Activated naive CD4-positive, alpha-beta T cell treated with anti-CD3 and anti-CD28 coated beads, Interleukin-2, amount 50 U/mL, for 24 hours (primary cell): ENCODE data around the gene SELE.

ENCODE experiments used
- H3K27ac Mint-ChIP-seq: one replicate; pipeline ENCODE4 v1.8.0; 2021; ENCODE audit warnings: mild to moderate bottlenecking, mixed read lengths
- H3K27me3 Mint-ChIP-seq: one replicate; pipeline ENCODE4 v1.8.0; 2021; ENCODE audit warnings: mixed read lengths
- H3K36me3 Mint-ChIP-seq: one replicate; pipeline ENCODE4 v1.8.0; 2021; ENCODE audit warnings: mixed read lengths
- H3K4me1 Mint-ChIP-seq: one replicate; pipeline ENCODE4 v1.8.0; 2021; ENCODE audit warnings: mixed read lengths
- H3K4me3 Mint-ChIP-seq: one replicate; pipeline ENCODE4 v1.8.0; 2021; ENCODE audit warnings: mild to moderate bottlenecking, mixed read lengths
- H3K9me3 Mint-ChIP-seq: one replicate; pipeline ENCODE4 v1.8.0; 2021; ENCODE audit warnings: mixed read lengths

The SELE gene, protein sequence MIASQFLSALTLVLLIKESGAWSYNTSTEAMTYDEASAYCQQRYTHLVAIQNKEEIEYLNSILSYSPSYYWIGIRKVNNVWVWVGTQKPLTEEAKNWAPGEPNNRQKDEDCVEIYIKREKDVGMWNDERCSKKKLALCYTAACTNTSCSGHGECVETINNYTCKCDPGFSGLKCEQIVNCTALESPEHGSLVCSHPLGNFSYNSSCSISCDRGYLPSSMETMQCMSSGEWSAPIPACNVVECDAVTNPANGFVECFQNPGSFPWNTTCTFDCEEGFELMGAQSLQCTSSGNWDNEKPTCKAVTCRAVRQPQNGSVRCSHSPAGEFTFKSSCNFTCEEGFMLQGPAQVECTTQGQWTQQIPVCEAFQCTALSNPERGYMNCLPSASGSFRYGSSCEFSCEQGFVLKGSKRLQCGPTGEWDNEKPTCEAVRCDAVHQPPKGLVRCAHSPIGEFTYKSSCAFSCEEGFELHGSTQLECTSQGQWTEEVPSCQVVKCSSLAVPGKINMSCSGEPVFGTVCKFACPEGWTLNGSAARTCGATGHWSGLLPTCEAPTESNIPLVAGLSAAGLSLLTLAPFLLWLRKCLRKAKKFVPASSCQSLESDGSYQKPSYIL

DNA sequence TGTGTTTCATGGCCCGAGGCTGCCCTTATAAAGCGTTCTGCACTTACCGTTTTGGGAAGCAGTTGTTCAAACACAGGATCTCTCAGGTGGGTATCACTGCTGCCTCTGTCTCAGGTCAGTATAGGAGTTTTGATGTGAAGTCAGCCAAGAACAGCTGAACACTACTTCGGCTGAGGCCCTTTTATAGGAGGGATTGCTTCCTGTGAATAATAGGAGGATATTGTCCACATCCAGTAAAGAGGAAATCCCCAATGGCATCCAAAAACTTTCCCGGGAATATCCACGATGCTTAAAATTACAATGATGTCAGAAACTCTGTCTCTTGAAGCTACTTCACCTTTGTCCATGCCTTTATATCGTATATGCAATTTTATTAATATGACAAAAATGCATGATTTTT is at the start of gene SELE:
Gene SELE (minus strand): TSS at position 156 of the 400 bp plus-strand sequence. CDS start 467 bp downstream, outside the sequence.
- Mint-ChIP-seq H3K27me3 (peaks cover 7% of the 10 kb centered on the region), H3K9me3 (no peaks in the 10 kb centered on the region), H3K36me3 (no peaks in the 10 kb centered on the region), H3K4me3 (no peak within 1 kb of the TSS), H3K27ac (no peak within 1 kb of the TSS), H3K4me1 (peaks cover 4% of the 10 kb centered on the region)

DNA sequence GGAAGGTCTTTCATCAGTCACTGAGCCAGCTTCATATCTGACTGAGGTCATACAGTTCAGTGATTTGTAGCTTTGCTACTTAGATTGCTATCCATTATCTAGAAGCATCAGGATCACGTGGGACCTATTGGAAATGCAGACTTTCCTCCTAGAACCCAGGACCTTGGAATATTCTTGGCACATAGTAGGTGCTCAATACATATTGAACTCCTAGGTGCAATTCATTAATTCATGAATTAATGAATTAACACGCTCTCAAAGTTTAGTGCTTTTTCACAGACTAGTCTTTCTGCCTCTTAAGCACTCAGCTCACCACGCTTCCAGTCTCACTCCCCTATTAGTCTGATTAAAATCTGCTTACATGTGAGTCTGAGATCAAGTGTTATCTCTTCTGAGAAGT is 48.7 kb upstream of the SELE start:
- H3K4me1 Mint-ChIP-seq, result no peaks in the 10 kb centered on the region
- H3K4me3 Mint-ChIP-seq, result no peak overlapping the region
- no peaks in the 10 kb centered on the region for H3K9me3 Mint-ChIP-seq
- H3K27me3 Mint-ChIP-seq, result peaks cover 15% of the 10 kb centered on the region
- no peaks in the 10 kb centered on the region for H3K36me3 Mint-ChIP-seq
- H3K27ac Mint-ChIP-seq, result no peak overlapping the region

DNA sequence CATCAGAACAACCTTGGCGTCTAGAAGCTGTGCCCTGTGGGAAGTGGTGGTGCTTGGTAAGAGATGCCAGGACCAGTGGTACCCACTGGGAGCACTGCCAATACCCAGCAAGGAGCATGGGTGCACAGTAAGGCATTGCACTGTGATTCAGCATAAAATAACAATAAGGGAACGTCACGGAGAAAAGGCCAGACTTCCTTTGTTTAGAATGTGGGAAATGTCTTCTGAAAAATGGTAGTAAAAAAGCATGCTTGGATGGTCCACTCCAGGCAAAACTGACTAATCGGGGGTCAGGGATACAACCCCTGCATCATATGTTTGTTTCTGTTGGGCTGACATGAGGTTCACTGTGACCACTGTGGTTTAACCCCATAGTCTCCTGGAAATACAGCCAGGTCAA is 46.1 kb upstream of the SELE start:
- no peaks in the 10 kb centered on the region for H3K36me3 Mint-ChIP-seq
- no peak overlapping the region for H3K27ac Mint-ChIP-seq
- H3K27me3 Mint-ChIP-seq, result peaks cover 10% of the 10 kb centered on the region
- no peaks in the 10 kb centered on the region for H3K9me3 Mint-ChIP-seq
- no peaks in the 10 kb centered on the region for H3K4me1 Mint-ChIP-seq
- no peak overlapping the region for H3K4me3 Mint-ChIP-seq

DNA sequence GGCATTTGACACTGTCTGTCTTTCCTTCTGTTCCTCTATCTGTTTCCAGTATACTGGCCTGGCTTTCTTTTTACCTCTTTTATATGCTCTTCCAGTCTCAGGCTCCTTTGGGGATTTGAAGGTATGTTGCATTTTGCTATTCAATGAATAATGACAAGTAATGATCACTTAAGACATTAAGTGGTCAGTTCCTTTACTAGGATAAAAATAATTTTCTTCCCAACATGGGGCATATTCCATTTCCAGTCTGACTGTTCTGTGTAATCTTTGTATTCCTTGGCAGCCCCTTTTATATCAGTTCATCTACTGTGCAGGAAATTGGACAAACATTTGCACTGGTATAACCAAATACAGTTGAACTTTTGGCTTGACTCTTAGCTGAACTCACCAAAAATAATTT is 45.3 kb upstream of the SELE start:
- H3K9me3 Mint-ChIP-seq, result no peaks in the 10 kb centered on the region
- no peaks in the 10 kb centered on the region for H3K36me3 Mint-ChIP-seq
- no peaks in the 10 kb centered on the region for H3K4me1 Mint-ChIP-seq
- H3K27ac Mint-ChIP-seq, result no peak overlapping the region
- peaks cover 3% of the 10 kb centered on the region for H3K27me3 Mint-ChIP-seq
- H3K4me3 Mint-ChIP-seq, result no peak overlapping the region

DNA sequence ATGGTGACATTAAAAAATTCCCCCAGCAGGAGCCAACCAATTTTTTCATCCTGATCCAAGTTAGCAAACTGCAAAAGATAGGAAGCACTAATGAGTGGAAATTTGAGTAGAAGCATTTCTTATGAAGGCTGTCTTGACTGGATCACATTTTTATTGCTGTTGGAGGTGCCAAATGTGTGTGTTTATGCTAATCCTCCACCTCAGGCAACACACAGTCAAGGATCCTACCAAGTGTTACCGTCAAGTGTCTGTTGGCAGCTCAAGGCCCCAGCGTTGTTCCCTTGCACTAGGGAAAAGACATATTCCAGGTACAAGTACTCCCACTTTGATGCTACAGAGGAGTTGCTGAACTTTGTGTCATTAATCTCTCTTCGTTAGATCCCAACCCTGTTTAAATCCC is 42.6 kb upstream of the SELE start:
- H3K9me3 Mint-ChIP-seq, result no peaks in the 10 kb centered on the region
- H3K27me3 Mint-ChIP-seq, result no peaks in the 10 kb centered on the region
- H3K36me3 Mint-ChIP-seq, result no peaks in the 10 kb centered on the region
- H3K4me3 Mint-ChIP-seq, result no peak overlapping the region
- H3K27ac Mint-ChIP-seq, result no peak overlapping the region
- H3K4me1 Mint-ChIP-seq, result no peaks in the 10 kb centered on the region

DNA sequence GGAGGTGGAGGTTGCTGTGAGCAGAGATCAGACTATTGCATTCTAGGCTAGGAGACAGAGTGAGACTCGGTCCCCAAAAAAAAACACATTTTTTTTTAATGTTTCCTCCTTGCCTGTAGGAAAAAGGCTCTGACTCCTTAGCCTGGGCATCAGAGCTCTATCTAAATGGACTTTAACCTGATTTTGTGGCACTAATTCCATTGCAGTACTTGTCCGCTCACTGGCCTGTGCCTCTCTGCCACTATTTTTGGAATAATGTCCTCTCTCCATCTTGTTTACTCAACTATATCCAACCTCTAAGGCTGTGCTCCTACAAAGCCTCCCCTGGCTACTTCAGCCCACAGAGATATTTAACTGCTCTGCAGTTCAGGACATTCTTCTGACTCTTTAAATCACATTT is 34.3 kb upstream of the SELE start:
- Mint-ChIP-seq H3K4me3 (no peak overlapping the region), H3K9me3 (no peaks in the 10 kb centered on the region), H3K36me3 (no peaks in the 10 kb centered on the region), H3K4me1 (no peaks in the 10 kb centered on the region), H3K27ac (no peak overlapping the region), H3K27me3 (peaks cover 4% of the 10 kb centered on the region)

DNA sequence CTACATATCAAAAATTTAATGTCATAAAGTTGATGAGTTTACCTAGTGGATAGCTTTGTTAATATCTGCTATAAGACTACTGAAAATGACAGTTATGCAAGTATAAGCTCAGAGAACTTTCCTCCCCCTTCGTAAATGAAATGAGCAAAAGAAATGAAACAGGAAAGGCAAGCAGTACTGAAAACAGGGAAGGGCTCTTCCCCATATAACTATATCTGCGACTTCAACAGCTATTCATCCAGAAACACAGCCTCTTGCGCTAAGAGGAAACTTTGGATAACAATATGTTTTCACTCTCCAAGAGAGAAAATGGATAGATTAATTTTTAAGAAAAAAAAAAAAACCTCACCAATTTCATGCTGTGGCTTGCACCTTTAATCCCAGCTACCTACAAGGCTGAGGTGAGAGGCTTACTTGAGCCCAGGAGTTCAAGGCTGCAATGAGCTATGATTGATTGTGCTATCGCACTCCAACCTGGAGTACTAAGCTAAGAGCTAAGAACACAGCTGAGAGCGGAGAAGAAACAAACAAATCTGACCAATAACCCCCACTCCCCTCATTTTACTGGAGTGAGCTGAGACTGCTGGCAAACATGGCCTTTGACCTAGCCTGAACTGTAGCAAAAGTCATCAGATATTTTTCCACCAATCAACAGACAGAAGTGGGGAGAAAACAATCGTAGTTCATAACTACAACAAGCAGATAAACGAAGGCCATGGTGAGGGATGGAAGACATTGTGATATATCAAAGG is 31.9 kb upstream of the SELE start:
- H3K27ac Mint-ChIP-seq, result no peak overlapping the region
- no peaks in the 10 kb centered on the region for H3K36me3 Mint-ChIP-seq
- peaks cover 6% of the 10 kb centered on the region for H3K27me3 Mint-ChIP-seq
- H3K9me3 Mint-ChIP-seq, result no peaks in the 10 kb centered on the region
- no peak overlapping the region for H3K4me3 Mint-ChIP-seq
- no peaks in the 10 kb centered on the region for H3K4me1 Mint-ChIP-seq

DNA sequence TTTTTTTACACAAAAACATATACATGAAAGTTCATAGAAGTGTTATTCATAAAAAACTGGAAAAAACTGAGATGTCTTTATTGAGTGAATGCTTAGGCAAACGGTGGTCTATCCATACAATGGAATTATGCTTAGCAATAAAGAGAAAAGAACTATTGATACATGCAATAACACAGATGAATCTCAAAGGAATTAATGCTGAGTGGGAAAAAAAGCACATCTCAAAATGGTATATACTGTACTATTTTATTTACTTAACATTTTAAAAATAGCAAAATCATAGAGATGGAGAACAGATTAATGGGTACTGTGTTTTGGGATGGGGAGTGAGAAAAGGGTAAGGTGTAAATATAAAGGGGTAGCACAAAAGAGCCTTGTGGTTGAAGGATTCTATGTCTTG is 31.0 kb upstream of the SELE start:
- H3K36me3 Mint-ChIP-seq, result peaks cover 2% of the 10 kb centered on the region
- H3K4me1 Mint-ChIP-seq, result no peaks in the 10 kb centered on the region
- no peak overlapping the region for H3K27ac Mint-ChIP-seq
- H3K27me3 Mint-ChIP-seq, result peaks cover 6% of the 10 kb centered on the region
- no peaks in the 10 kb centered on the region for H3K9me3 Mint-ChIP-seq
- no peak overlapping the region for H3K4me3 Mint-ChIP-seq

DNA sequence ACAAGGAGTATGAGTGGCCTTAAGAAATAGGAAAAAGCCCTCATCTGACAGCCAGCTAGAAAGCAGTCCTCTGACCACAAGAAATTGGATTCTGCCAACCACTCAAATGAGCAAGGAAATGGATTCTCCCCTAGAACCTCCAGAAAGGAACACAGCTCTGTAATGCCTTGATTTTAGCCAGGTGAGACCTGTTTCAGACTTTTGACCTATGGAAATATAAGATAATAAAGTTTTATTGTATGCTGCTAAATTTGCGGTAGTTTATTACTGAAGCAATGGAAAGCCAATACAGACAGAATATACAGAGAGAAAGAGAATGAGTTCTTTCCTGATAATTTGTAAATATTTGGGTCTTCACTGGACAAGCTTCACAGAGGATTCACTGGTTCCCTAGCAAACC is 28.8 kb upstream of the SELE start:
- Mint-ChIP-seq H3K4me3 (no peak overlapping the region), H3K9me3 (peaks cover 5% of the 10 kb centered on the region), H3K36me3 (peaks cover 2% of the 10 kb centered on the region), H3K27ac (no peak overlapping the region), H3K27me3 (peaks cover 4% of the 10 kb centered on the region), H3K4me1 (no peaks in the 10 kb centered on the region)

DNA sequence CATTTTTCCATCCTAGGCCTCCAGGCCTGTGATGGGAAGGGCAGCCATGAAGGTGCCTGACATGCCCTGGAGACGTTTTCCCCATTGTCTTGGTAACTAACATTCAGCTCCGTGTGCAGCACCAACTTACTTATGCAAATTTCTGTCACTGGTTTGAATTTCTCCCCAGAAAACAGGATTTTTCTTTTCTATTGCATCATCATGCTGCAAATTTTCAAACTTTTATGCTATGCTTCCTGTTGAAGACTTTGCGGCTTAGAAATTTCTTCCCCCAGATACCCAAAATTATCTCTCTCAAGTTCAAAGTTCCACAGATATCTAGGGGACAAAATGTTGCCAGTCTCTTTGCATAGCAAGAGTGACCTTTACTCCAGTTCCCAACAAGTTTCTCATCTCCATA is 25.2 kb upstream of the SELE start:
- H3K36me3 Mint-ChIP-seq, result peaks cover 2% of the 10 kb centered on the region
- H3K9me3 Mint-ChIP-seq, result peaks cover 5% of the 10 kb centered on the region
- H3K4me1 Mint-ChIP-seq, result no peaks in the 10 kb centered on the region
- peaks cover 3% of the 10 kb centered on the region for H3K27me3 Mint-ChIP-seq
- H3K4me3 Mint-ChIP-seq, result no peak overlapping the region
- no peak overlapping the region for H3K27ac Mint-ChIP-seq

DNA sequence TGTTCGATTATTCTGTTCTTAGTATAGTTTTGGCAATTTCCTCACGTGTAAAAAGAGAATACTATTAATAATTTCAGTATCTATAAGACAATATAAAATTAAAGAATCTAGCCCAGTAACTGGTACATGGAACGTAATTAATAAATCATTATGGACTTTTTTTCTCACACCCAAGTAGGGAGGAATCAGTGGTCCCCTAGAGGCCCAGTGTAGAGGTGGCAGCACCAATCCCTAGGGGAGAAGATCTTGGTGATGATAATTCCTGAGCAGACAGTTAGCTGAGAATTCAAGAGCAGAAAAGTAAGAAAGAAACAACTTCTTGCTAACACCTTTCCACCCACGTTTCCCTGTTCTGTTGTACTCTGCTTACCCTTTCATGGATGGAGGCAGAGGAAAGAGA is 19.7 kb upstream of the SELE start:
- H3K36me3 Mint-ChIP-seq, result no peaks in the 10 kb centered on the region
- H3K27ac Mint-ChIP-seq, result no peak overlapping the region
- no peaks in the 10 kb centered on the region for H3K9me3 Mint-ChIP-seq
- no peak overlapping the region for H3K4me3 Mint-ChIP-seq
- H3K4me1 Mint-ChIP-seq, result no peaks in the 10 kb centered on the region
- peaks cover 1% of the 10 kb centered on the region for H3K27me3 Mint-ChIP-seq

DNA sequence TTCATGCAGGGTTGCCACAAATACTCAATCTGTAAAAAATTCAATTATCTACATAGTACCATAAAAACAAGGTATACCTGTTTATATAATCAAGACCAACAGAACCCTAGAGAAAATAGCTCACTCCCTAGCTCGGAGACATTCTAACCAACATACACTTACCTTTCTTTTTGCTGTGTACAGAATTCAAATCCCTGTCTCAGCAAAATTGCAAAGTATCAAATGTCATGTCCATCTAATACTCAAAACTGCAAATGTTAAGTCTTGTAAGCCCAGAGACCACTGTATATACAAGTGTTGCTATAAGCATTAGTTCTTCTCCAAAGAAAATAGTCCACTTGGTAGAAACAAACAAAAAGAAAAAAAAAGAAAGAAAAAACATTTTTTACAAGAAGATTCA is 16.2 kb upstream of the SELE start:
- H3K27me3 Mint-ChIP-seq, result no peaks in the 10 kb centered on the region
- no peaks in the 10 kb centered on the region for H3K36me3 Mint-ChIP-seq
- H3K27ac Mint-ChIP-seq, result no peak overlapping the region
- H3K9me3 Mint-ChIP-seq, result no peaks in the 10 kb centered on the region
- no peak overlapping the region for H3K4me3 Mint-ChIP-seq
- no peaks in the 10 kb centered on the region for H3K4me1 Mint-ChIP-seq

DNA sequence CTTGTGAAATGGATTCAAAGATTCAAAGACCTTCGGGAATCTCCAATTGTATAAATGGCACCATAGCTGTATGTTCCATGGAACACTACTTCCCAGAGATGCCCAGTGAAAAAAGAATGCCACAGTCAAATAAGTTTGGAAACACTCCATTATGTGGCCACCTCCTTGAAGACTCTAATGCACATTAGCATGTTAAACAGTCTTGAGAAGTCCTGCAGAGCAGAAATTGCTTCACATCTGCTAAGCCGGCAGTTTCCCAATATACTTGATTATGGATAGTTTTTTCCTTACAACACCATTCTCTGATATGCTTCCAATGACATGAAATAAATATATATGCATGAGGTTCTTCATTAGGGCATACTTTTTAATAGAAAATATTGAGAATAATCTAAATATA is 12.7 kb upstream of the SELE start:
- Mint-ChIP-seq H3K27ac (no peak overlapping the region), H3K4me3 (no peak overlapping the region), H3K27me3 (no peaks in the 10 kb centered on the region), H3K9me3 (no peaks in the 10 kb centered on the region), H3K36me3 (no peaks in the 10 kb centered on the region), H3K4me1 (no peaks in the 10 kb centered on the region)

DNA sequence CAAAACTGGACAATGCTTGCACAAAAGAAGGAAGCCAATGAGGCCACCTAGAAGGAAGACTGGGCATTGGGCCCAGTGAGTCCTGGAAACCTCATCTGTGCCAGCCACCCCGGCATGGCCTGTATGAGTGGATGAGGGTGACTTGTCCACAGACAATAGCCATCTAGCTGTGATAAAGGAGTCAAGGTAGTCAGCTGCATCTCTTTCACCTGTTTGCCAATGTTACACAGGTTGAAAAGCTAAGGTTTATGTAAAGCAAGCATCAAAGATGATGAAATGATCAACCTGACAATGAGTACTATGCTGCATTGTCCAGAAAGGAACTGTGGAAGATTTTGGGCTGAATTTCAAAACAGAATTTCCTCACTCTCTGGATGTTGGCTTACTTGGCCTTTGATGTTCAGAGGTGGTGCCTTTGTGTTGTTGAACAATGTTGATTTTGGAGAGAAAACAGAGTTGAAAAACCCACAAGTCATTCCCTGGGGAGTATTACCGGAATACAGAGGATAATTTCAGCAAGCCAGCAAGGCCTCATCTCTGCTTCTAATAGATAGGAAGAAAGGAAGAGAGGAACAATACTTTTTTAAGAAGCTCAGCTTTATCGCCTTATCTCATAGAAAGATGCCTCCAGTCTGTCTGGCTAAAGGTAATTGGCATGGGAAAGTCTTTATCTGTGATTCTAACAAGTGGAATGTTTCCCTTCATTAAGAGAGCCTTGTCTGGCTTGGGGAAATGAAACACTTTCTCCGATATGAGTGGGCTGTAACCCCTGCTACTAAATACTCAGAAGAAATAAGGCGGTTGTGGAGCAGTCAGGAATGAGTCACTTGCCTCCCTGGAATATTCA is 11.4 kb upstream of the SELE start:
- Mint-ChIP-seq H3K9me3 (no peaks in the 10 kb centered on the region), H3K27me3 (no peaks in the 10 kb centered on the region), H3K36me3 (no peaks in the 10 kb centered on the region), H3K4me1 (no peaks in the 10 kb centered on the region), H3K27ac (no peak overlapping the region), H3K4me3 (no peak overlapping the region)

DNA sequence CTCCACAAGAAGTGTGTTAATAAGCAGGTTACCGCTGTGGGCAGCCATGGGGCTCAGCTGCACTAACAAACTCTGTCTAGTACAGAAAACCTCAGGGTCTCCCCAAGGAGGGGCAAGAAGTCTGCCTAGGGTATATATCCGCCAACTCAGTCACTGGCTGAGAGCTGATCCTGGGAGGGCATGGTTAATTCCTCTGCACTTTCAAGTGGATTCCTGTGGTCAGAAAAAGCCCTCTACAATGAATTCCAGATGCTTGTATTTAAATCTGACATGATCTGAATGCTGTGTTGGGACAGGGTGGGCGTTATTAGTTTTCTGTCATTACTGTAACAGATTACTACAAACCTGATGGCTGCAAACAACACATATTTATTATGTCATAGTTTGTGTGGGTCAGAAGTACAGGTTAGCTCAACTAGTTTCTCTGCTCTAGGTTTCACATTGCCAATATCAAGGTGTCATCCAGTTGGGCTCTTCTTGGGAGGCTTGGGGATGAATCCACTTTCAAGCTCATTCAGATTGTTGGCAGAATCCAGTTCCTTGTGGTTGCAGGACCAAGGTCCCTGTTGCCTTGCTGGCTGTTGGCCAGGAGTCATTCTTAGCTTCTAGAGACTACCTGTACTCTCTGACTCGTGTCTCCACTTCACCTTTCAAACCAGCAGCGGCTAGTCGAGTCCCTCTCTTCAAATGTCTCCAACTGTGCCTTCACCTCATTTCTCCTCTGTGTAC is 8.0 kb upstream of the SELE start:
- H3K27ac Mint-ChIP-seq, result no peak overlapping the region
- H3K4me3 Mint-ChIP-seq, result no peak overlapping the region
- H3K27me3 Mint-ChIP-seq, result peaks cover 2% of the 10 kb centered on the region
- no peaks in the 10 kb centered on the region for H3K36me3 Mint-ChIP-seq
- no peaks in the 10 kb centered on the region for H3K4me1 Mint-ChIP-seq
- H3K9me3 Mint-ChIP-seq, result no peaks in the 10 kb centered on the region
